ENCODE measurements around the gene AGAP3. TPM values are rescaled to one million over a fixed set of nuclear protein-coding genes. Genes with fewer than 3 reads are reported as not detected.

The AGAP3 gene
- total RNA-seq, 1 donor from 2014 or later: 77.8 TPM

- DNase-seq (ENCODE audit: low spot score): no peak
- Mint-ChIP-seq H3K36me3 (ENCODE audit: low read depth) (peaks cover 21% of the 10 kb centered on the region), H3K27ac (ENCODE audit: unreplicated experiment) (no peak overlapping the region), H3K27me3 (ENCODE audit: low read depth) (no peaks in the 10 kb centered on the region), H3K4me3 (ENCODE audit: unreplicated experiment) (no peak overlapping the region), H3K9me3 (ENCODE audit: low read depth) (no peaks in the 10 kb centered on the region), H3K4me1 (ENCODE audit: low read depth) (no peaks in the 10 kb centered on the region)
- TF ChIP-seq CTCF (IDR thresholded peaks at IDR 0.05): no peak
Measured at GRCh38 chr7:151131224-151131591, 44.9 kb downstream of the AGAP3 start.

- no peak overlapping the region for H3K27ac Mint-ChIP-seq (ENCODE audit: unreplicated experiment)
- H3K4me1 Mint-ChIP-seq (ENCODE audit: low read depth): no peaks in the 10 kb centered on the region
- no peaks in the 10 kb centered on the region for H3K27me3 Mint-ChIP-seq (ENCODE audit: low read depth)
- DNase-seq (ENCODE audit: low spot score): peak; percentile 88
- peaks cover 25% of the 10 kb centered on the region for H3K36me3 Mint-ChIP-seq (ENCODE audit: low read depth)
- no peak overlapping the region for H3K4me3 Mint-ChIP-seq (ENCODE audit: unreplicated experiment)
- no peak for TF ChIP-seq CTCF (IDR thresholded peaks at IDR 0.05)
- H3K9me3 Mint-ChIP-seq (ENCODE audit: low read depth): no peaks in the 10 kb centered on the region
Measured at GRCh38 chr7:151131592-151132293, 45.5 kb downstream of the AGAP3 start.

GRCh38 chr7:151132461-151133205, 46.4 kb downstream of the AGAP3 start:
- DNase-seq (ENCODE audit: low spot score): peak; percentile 54
- no peak overlapping the region for H3K27ac Mint-ChIP-seq (ENCODE audit: unreplicated experiment)
- no peaks in the 10 kb centered on the region for H3K27me3 Mint-ChIP-seq (ENCODE audit: low read depth)
- no peak for TF ChIP-seq CTCF (IDR thresholded peaks at IDR 0.05)
- peaks cover 25% of the 10 kb centered on the region for H3K36me3 Mint-ChIP-seq (ENCODE audit: low read depth)
- no peak overlapping the region for H3K4me3 Mint-ChIP-seq (ENCODE audit: unreplicated experiment)
- no peaks in the 10 kb centered on the region for H3K4me1 Mint-ChIP-seq (ENCODE audit: low read depth)
- H3K9me3 Mint-ChIP-seq (ENCODE audit: low read depth): no peaks in the 10 kb centered on the region

GRCh38 chr7:151133266-151133985, 47.2 kb downstream of the AGAP3 start:
- peaks cover 25% of the 10 kb centered on the region for H3K36me3 Mint-ChIP-seq (ENCODE audit: low read depth)
- H3K27ac Mint-ChIP-seq (ENCODE audit: unreplicated experiment): no peak overlapping the region
- H3K4me1 Mint-ChIP-seq (ENCODE audit: low read depth): no peaks in the 10 kb centered on the region

More at GRCh38 chr7:151133266-151133985, 47.2 kb downstream of the AGAP3 start:
- TF ChIP-seq CTCF (IDR thresholded peaks at IDR 0.05): no peak
- Mint-ChIP-seq H3K27me3 (ENCODE audit: low read depth) (no peaks in the 10 kb centered on the region), H3K9me3 (ENCODE audit: low read depth) (no peaks in the 10 kb centered on the region), H3K4me3 (ENCODE audit: unreplicated experiment) (no peak overlapping the region)
- DNase-seq (ENCODE audit: low spot score): peak; percentile 59

All from chondrocyte (in vitro differentiated cells).